Embryonic facial prominence (tissue), 1 donor: ENCODE measurements around the gene VSIG10.
"Not testable (repeated sequence)": the region's sequence is repeated elsewhere in the genome, so short reads cannot be mapped to it uniquely, and the experiment has no call there.

ENCODE experiments used
- DNase-seq: peaks from one replicate; pipeline ENCODE4 v3.0.0-alpha.2; 2016; ENCODE audit errors: extremely low spot score

Gene VSIG10, protein sequence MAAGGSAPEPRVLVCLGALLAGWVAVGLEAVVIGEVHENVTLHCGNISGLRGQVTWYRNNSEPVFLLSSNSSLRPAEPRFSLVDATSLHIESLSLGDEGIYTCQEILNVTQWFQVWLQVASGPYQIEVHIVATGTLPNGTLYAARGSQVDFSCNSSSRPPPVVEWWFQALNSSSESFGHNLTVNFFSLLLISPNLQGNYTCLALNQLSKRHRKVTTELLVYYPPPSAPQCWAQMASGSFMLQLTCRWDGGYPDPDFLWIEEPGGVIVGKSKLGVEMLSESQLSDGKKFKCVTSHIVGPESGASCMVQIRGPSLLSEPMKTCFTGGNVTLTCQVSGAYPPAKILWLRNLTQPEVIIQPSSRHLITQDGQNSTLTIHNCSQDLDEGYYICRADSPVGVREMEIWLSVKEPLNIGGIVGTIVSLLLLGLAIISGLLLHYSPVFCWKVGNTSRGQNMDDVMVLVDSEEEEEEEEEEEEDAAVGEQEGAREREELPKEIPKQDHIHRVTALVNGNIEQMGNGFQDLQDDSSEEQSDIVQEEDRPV

DNA sequence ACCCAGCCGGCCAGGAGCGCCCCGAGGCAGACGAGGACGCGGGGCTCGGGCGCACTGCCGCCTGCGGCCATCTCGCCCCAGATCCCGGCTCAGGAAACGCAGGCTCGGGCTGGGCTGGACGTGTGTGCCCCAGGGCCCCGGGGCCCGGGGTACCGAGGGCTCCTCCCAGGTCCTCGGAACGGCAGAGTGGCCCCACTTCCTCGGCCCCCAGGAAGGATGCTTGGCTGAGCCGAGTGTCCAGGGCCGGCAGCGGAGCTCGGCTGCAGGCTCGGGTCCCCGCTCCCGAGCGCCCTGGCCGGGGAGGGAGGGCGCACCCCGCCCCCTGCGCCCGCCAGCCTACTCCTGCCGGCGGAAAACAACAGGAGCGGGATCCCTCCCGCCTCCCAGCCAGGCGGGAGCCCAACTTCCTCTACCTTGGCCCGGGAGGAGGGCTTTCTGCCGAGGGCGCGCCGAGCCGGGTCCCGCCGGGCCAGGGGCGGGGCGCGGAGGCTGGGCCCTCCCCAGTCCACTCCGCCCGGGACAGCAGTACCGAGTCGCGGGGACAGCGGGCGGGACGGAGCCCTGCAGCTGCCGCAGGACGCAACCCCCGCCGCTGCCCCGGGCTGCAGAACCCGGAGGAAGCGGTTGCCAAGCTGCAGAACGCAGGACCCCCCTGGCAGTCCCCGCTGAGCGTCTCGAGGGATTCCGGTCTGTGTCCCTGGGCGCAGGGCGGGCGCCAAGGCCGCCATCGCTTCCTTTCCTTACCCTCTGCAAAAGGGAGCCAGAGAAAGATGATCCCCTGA lies at the start of gene VSIG10:
VSIG10 (minus strand) TSS at position 411 of the 782 bp plus-strand sequence; CDS start at position 71, 340 bp downstream.
- DNase-seq, result no peak

DNA sequence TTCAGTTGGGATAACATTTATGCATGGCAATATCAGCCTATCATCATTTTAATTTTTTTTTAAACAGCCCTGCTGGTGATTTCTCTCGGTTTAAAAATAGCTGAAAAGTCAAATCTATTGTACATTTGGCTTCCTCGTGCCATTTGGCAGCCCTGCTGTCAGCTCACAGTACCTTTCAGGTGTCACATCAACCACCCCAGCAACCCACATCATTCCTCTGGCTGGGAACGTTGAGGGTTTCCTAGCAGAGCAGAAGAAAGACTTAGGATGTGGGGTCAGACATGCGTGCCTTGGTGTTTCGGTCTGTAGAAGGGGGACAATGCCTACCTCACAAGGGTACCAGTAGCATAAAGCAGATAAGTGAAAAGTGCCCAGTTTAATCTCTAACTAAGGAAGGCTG lies 47.9 kb upstream of the VSIG10 start:
- DNase-seq, result no peak

DNA sequence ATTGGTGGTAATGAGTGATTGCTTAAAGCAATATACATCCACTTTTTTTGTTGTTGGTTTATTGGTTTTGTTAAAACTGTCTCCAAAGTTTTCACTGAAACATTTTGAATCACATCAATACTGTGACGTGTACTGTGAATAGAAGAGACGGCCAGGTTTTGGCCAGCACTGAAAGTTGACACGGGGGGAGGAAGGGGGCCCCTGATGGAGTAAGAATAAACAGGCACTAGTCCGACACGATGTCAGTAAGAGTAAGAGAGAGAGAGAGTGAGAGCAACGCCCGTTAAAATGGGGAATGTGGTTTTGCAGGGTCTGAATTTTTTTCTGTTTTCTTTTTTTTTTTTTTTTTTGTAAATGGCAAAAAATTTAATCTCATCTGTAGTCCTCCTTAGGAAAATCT lies 46.8 kb upstream of the VSIG10 start:
- DNase-seq, result no peak

DNA sequence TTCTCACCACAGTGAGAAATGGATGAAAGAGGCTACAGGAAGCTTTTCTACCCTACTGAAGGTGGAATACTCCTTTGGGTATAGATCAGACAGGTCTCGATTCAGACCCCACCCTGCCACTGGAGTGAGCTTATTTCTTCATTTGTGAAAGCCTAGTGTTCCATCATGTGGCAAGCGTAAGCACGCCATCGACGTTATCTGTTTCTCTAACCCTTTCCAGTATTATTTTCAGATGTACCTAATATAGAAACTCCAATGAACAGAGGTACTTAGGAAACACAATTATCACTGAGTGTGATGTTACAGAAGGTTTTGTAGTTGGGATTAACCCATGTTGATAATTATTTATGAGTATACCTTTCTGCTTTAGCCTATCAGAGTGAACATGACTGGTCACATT lies 44.5 kb upstream of the VSIG10 start:
- no peak for DNase-seq

DNA sequence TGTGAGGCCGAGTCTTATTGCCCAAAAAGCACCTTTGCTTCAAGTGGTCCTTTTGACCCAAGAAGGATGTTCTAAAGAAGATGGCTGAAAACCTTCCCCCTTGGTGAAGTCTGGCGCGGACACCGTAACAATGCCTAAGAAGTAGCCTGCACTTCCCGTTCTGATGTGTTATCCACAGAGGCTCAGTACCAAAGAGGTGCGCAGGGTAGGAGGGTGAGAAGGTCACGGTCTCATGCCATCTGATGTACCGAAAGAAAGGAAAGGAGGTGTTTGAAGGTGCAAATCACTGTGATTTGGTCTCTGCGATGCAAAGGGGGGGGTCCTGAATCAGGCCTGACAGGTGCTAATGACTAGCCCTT lies 42.0 kb upstream of the VSIG10 start:
- no peak for DNase-seq

DNA sequence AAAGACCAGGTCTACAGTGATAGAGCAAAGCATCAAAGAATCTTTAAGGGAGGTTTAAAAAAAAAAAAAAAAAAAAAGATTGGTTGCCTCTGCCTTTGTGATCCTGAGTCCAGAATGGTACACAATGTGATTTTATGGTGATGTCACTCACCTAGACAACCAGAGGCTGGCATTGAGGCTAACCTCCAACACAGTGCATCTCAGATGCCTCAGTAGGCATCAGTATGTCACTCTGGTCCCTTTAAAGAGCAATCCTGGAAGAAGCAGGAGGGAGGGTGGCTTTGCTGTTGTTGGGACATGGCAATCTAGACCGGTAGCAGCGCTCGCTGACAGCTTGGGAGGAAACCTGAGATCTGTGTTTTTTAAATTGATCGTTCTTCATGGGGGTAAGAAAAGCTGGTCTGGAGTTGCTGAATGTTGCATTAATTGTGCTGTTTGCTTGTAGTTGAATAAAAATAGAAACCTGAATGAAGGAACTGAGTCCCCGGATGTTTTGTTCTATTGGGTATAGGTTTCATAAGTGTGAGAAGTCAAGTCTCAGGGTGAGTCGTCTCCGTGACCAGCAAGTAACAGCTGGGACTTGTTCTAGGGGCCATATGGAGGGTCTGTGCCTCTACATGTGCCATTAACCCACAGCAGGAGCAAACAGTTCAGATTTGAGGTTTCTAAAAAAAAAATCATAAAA lies 41.4 kb upstream of the VSIG10 start:
- DNase-seq, result no peak

DNA sequence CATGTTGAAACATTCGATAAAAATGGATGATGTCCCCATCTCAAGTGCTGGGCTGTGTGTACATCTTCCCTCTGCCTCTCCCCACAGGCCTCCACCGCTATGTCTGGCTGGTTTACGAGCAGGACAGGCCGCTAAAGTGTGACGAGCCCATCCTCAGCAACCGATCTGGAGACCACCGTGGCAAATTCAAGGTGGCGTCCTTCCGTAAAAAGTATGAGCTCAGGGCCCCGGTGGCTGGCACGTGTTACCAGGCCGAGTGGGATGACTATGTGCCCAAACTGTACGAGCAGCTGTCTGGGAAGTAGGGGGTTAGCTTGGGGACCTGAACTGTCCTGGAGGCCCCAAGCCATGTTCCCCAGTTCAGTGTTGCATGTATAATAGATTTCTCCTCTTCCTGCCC lies 40.7 kb upstream of the VSIG10 start:
- DNase-seq, result no peak

DNA sequence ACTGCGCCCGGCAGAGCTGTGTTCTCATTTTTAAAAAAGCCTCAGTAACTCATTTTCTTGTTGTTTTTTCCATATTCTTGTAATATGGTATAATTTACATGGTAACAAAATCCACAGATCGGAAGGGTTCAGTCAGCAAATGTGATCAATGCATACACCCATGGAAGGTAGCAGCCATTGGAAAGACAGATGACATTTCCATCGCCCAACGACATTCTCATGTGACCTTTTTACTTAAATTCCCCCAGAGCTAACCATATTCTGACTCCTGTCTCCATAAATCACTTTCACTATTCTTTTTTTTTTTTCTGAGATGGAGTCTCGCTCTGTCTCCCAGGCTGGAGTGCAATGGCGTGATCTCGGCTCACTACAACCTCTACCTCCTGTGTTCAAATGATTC lies 37.0 kb upstream of the VSIG10 start:
- DNase-seq, result no peak

DNA sequence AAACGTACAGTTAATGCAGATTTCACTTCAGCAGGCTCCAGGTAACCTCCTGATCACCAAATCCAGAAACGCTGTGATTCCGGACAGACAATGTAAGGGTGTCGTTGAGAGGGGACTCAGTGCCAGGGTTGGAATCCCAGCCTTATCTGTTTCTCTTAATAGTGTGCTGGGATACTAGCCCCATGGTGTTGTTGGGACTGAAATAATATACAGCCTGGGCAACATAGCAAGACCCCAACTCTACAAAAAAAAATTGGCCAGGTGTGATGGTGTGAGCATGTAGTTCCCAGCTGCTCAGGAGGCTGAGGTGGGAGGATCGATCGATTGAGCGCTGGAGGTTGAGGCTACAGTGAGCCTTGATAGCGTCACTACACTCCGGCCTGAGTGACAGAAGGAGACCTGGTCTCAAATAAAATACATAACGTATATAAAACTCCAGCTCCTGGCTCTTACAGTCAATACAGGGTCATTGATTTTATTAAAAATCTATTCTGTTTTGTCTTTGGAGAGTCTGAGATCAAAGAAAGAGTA lies 33.4 kb upstream of the VSIG10 start:
- DNase-seq, result no peak

DNA sequence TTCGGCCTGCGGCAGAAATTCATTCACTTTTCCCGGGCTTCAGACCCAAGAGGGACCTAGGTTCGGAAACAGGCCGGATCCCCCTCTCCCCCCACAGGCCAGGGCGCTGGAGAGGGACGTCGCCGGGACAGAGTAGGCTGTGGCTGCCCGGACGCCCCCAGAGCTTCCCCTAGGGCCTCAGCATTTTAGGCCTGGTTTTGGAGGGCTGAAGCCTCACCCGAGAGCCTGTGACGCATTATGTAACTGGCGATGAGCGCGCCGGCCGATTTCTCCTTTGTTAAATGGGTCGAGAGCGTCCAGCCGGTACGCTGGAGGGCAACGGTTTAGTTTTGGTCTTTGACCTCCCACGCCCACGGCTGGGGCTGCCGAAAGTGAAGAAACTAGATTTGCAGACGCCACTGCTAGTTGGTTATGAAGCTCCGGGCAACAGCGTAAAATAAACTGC lies 32.8 kb upstream of the VSIG10 start:
- no peak for DNase-seq

DNA sequence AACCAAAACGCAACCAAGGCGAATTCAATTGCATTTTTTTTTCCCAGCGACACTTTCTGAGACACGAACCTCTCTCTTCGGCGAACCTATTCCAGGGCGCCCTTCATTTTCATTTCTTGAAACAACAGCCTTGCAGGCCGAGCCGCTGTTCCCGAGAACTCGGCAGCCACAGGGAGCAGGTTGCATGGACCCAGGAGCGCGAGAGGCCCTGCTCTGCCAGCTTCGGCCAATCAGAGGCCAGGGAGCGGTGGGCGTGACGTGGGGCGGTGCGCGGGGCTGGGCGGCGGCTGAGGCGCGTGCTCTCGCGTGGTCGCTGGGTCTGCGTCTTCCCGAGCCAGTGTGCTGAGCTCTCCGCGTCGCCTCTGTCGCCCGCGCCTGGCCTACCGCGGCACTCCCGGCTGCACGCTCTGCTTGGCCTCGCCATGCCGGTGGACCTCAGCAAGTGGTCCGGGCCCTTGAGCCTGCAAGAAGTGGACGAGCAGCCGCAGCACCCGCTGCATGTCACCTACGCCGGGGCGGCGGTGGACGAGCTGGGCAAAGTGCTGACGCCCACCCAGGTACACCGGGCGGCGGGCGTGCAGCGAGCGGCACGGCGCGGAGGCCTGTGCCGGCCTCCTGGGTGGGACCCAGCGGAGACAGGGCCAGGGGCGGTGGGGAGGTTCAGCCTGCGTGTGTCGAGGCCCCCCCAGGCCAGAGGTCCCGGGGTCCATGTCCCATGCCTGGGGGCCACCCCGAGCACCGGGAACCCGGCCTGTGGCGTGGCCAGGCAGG lies 32.2 kb upstream of the VSIG10 start, which contains the start of gene PEBP1:
PEBP1 (plus strand) TSS at position 337 of the 771 bp plus-strand sequence; CDS start at position 423, 86 bp downstream.
- DNase-seq, result peak; percentile 74

DNA sequence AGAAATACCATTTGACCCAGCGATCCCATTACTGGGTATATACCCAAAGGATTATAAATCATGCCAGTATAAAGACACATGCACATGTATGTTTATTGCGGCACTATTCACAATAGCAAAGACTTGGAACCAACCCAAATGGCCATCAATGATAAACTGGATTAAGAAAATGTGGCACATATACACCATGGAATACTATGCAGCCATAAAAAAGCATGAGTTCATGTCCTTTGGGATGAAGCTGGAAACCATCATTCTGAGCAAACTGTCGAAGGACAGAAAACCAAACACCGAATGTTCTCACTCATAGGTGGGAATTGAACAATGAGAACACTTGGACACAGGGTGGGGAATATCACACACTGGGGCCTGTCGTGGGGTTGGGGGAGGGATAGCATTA lies 25.6 kb upstream of the VSIG10 start:
- DNase-seq, result not testable (repeated sequence)

DNA sequence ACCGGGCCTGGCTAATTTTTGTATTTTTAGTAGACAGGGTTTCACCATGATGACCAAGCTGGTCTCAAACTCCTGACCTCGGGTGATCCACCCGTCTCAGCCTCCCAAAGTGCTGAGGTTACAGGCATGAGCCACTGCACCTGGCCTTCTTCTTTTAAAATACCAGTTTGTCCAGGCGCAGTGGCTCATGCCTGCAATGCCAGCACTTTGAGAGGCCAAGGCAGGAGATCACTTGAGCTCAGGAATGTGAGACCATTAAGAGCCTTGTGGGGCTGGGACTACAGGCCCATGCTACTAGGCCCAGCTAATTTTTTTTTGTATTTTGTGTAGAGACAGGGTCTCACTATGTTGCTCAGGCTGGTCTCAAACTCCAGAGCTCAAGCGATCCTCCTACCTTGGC lies 24.1 kb upstream of the VSIG10 start:
- no peak for DNase-seq

DNA sequence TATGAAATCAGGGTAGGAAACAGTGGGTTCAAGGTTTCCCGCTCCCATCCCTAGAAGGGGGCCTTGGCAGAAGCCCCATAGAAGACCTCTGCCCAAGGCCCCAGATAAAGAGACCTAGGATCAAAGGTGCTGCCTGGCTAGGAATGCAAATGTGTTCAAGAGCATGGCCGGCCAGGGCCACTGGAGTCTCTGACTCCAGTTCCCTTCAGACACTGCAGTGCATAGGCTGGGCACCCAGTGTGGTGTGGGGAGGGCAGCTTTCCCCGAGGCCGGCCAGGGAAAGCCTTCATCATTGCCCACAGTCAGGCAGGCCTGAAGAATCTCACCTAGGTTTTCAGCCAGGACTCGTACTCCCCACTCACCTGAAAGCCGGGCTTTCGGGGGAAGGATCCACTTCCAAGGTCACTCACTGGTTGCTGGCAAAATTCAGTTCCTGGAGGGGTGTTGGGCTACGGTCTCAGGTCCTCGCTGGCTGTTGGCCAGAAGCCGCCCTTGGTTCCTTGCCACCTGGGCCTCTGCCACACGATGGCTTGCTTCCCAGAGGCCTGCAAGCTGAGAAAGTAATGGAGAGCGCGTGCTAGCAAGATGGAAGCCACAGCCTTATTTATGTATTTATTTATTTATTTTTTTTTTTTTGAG lies 22.4 kb upstream of the VSIG10 start:
- no peak for DNase-seq

DNA sequence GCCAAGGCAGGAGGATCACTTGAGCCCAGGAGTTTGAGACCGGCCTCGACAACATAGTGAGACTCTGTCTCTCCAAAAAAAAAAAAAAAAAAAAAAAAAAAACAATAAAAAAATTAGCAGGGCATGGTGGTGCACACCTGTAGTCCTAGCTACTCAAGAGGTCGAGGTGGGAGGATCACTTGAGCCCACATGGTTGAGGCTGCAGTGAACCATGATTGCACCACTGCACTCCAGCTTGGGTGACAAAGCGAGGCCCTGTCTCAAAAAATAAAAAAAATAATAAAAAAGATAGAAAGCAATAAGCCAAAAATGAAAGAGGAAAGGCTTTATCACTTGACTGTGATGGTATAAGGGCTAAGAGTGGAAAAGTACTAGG lies 21.9 kb upstream of the VSIG10 start:
- no peak for DNase-seq

DNA sequence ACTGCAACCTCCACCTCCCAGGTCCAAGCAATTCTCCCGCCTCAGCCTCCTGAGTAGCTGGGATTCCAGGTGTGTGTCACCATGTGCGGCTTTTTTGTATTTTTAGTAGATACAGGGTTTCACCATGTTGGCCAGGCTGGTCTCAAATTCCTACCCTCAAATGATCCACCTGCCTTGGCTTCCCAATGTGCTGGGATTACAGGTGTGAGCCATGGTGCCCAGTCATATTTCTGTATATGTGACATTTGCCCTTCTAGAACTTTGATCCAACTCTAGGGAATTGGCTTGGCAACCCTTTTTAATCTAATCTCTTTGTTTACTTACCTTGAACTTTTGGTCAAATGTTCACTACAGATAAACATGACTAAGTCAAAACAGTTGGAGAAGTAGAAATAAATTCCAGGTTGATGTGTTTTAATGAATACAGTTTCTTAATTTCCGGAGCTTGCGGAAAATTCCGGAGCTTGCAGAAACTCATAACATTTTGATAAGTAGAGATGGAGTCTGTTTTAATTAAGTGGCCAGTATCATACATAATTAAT lies 20.6 kb upstream of the VSIG10 start:
- DNase-seq, result no peak

DNA sequence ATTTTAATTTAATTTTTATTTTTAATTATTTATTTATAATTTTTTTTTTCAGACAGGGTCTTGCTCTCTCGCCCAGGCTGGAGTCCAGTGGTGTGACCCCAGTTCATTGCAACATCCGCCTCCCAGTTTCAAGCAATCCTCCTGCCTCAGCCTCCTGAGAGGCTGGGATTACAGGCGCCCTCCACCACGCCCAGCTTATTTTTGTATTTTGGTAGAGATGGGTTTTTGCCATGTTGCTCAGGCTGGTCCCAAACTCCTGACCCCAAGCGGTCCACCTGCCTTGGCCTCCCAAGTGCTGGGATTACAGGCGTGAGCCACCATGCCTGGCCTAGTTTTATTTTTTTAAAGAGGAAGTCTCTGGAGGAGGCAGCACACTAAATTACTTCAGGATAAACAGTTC lies 18.5 kb upstream of the VSIG10 start:
- no peak for DNase-seq

DNA sequence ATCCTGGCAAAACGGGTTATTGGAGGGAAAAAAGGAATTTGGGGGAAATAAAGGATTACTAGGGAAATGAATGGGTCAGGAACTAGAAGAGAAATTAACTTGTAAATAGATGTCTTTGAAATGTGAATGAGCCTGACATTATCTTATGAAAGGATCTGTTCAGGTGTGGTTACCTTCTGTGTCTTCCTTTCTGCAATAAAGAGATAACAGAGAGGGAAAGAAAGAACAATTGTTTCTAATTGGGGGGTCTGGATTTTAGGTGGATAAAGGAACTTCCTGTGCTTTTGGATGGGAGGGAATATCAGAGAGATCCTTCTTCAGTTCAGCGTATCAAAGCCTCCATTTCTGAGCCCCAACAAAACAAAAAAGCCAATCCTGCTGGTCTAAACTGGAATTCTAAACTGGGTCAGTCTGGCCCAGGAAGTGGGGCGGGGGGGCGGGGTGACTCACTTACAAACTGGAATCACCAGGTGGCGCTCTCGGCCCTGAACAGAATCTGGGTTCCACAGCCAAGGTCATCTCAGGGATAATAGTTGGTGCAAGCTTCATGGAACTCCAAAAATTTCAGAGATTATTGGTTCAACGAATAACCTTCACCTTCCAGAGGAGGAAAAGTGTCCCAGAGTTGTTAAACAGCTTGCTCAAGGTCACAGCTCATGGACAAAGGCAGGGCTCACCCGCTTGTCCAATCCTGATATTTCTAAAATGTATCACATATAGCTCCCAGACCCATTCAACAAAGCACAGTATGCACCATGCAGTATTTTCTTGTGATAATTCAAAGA lies 17.0 kb upstream of the VSIG10 start:
- DNase-seq, result no peak

DNA sequence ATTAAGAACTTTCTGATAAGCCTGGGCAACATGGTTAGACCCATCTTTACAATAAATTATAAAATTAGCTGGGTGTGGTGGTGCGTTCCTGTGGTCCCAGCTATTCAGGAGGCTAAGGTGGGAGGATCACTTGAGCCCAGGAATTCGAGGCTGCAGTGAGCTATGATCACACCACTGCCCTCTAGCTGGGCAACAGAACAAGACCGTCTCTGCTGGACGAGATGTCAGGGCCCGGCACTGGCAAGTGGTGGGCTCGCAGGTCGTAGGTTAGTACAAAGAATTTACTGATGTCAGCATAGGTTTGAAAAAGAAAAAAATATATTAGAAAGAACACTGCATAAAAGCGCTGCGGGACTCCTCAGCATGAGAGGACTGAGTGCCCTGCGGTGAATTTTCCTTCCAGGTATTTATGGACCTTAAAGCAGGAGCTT lies 15.7 kb upstream of the VSIG10 start:
- no peak for DNase-seq

DNA sequence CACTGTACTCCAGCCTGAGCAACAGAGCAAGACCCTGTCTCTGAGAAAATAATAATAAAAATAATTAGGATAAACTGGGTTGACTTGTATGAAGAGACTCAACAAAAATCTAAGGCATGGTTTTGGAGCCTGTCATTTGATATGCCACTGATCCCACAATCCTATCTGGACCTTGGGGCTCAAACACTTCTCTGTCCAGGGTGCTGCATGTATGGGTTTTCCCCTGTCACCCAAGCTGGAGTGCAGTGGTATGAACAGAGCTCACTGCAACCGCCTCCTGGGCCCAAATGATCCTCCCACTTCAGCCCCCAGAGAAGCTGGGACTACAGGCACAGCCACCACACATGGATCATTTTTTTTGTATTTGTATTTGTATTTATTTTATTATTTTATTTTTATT lies 5.3 kb upstream of the VSIG10 start:
- no peak for DNase-seq
